ENCODE measurements around the gene NDUFV3.
"Not testable (repeated sequence)": the region's sequence is repeated elsewhere in the genome, so short reads cannot be mapped to it uniquely, and the experiment has no call there.

Gene NDUFV3

DNA sequence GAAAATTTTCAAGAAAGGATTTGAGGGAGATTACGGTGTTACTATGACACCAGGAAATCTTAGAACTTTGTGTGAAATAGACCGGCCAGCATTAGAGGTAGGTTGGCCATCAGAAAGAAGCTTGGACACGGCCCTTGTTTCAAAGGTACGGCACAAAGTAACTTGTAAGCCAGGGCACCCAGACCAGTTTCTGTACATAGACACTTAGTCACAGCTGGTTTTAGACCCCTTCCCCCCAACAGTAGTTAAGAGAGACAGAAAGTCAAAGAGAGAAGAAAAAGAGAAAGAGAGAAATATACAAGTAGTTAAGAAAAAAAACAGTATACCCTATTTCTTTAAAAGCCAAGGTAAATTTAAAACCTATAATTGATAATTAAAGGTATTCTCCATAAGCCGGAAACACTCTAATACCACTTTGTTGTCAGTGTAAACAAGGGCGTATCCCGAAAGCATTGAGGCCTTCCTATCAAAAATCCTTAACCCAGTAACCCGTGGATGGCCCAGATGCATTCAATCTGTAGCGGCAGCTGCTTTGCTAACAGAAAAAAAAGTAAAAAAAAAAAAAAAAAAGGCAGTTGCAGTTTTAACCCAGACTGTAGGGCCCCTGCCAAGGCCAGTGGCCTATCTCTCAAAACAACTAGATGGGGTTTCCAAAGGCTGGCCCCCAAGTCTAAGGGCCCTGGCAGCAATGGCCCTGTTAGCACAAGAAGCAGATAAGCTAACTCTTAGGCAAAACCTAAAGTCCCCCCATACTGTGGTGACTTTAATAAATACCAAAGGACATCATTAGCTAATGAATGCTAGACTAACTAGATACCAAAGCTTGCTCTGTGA is 40.2 kb downstream of the NDUFV3 start:
- FAIRE-seq; DNase-seq (ENCODE audit: low spot score): not testable (repeated sequence)

DNA sequence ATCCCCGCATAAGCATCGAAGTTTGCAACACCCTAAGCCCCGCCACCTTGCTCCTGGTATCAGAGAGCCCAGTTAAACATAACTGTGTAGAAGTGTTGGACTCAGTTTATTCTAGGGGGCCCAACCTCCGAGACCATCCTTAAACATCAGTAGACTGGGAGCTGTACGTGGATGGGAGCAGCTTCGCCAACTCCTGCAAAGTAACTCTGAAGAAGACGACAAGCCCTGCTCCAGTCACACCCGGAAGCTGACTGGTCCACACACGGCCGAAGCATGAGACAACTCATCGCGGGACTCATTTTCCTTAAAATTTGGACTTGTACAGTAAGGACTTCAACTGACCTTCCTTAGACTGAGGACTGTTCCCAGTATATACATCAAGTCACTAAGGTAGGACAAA is 40.9 kb downstream of the NDUFV3 start:
- not testable (repeated sequence) for FAIRE-seq; DNase-seq (ENCODE audit: low spot score)

DNA sequence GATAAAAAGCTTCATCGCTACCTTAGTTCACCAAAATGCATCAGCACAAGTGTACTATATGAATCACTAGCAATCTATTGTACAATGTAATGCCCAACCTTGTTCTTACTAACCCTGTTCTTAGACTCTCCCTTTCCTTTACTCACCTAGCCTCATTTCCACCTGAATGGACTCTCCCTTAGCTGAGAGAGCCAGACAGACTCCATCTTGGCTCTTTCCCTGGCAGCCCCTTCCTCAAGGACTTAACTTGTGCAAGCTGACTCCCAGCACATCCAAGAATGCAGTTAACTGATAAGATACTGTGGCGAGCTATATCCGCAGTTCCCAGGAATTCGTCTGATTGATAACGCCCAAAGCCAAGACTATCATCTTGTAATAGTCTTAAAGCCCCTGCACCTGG is 43.3 kb downstream of the NDUFV3 start:
- not testable (repeated sequence) for DNase-seq (ENCODE audit: low spot score); FAIRE-seq

DNA sequence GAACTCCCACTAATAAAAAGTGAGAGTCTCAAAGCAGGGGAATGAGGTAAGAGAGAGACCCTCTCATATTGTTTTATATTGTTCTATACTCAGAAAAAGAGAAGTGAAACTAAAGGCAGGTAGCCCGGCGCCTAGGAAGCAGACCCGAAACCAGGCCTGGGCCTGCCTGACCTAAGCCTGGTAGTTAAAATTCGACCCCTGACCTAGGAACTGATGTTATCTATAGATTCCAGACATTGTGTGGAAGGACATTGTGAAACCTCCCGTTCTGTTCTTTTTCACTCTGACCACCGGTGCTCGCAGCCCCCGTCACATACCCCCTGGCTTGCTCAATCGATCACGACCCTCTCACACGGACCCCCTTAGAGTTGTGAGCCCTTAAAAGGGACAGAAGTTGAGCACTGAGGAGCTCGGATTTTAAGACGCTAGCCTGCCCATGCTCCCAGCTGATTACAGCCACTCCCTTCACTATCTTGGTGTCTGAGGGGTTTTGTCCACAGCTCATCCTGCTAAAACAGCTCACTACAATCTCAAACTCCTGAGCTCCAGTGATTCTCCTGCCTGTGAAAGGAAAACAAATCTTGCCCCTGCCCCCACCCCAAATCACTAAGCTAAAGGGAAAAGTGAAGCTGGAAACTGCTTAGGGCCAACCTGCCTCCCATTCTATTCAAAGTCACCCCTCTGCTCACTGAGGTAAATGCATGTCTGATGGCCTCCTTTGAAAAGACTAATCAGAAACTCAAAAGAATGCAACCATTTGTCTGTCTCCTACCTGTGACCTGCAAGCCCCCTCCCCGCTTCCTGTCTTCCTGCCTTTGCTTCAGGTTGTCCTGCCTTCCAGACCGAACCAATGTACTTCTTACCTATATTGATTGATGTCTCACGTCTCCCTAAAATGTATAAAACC is 44.2 kb downstream of the NDUFV3 start:
- not testable (repeated sequence) for DNase-seq (ENCODE audit: low spot score); FAIRE-seq

DNA sequence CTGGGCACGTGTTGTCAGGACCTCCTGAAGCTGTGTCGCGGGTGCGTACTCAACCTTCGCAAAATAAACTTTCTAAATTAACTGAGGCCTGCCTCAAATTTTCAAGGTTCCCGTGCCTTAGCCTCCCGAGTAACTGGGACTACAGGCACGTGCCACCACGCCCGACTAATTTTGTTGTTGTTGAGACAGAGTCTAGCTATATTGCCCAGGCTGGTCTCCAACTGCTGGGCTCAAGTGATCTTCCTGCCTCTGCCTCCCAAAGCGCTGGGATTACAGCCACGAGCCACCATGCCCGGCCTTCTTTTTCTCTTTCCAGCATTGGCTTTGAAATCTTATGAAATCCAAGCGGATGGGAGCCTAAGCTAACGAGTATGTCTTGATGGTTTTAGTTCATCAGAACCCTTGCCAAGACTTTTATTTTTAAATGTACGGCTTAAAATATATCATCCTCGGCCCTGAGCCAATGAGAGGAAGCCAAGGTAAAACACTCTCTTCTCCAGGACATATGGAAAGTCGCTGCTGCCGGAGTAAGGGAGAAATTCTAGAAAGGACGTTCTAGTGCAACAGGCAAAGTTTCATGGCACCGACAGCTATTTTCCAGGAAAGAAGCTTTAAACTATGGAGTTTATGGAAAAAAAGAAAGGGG is 45.0 kb downstream of the NDUFV3 start:
- FAIRE-seq (no peak), DNase-seq (ENCODE audit: low spot score) (no peak)

DNA sequence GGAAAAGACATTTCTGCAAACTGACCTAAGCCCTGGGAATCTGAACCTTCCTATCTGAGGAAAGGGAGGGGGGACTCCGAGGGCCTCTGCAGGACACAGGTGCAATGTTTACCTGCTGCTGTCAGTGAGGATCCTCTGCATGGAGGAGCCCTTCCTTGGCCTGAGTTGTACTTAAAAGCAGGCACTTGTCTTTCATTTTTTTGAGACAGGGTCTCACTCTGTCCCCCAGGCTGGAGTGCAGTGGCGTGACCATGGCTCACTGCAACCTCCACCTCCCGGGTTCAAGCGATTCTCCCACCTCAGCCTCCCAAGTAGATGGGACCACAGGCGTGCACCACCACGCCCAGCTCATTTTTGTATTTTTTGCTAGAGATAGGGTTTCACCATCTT is 45.5 kb downstream of the NDUFV3 start:
- FAIRE-seq; DNase-seq (ENCODE audit: low spot score): not testable (repeated sequence)

DNA sequence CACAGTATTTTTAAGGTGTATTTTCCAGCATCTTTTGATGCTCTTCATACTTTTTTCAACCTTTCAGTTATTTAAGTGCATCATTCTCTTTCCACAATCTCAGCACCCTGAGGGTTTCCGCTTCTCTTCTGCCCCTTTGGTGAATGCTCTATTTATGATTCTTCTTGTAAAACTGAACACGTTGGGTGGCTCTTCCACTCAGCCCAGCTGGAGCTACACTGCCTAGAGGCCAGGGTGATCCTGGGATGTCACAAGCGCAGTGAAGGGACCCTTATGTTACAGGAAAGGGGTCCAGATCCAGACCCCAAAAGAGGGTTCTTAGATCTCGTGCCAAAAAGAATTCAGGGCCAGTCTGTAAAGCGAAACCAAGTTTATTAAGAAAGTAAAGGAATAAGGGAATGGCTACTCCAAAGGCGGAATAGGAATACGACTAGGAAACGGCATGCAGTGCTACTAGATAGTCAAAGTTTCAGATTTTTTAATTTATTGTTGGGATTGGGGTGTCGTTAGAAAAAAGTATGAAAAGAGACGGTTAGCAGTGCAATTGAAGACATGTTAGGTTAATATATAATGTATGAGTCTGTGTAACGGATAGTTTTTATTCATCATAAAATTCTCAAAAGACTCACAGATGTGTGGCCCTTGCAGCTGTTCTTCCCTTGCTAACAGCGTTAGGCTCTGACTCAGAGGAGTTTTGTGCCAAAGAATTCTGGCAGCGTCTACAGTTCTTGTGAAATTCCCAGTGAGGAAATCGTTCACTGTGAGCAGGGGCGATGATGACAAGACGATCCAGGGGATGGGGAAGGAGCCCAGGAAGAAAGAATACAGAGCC is 46.7 kb downstream of the NDUFV3 start:
- DNase-seq (ENCODE audit: low spot score) (peak; percentile 82), FAIRE-seq (no peak)

DNA sequence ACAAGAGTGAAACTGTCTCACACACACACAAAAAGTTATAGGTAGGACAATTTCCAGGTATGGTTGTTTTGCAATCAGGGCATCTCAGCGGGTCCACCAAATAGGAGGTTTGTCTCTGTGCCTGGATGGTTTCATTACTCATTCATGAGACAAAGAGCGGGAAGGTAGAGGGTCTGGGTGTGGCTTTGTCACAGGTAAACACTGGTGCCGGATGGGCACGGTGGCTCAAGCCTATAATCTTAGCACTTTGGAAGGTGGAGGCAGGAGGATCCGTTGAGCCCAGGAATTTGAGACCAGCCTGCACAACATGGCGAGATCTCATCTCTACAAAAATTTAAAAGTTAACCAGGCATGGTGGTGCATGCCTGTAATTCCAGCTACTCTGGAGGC is 48.6 kb downstream of the NDUFV3 start:
- FAIRE-seq (no peak), DNase-seq (ENCODE audit: low spot score) (no peak)

DNA sequence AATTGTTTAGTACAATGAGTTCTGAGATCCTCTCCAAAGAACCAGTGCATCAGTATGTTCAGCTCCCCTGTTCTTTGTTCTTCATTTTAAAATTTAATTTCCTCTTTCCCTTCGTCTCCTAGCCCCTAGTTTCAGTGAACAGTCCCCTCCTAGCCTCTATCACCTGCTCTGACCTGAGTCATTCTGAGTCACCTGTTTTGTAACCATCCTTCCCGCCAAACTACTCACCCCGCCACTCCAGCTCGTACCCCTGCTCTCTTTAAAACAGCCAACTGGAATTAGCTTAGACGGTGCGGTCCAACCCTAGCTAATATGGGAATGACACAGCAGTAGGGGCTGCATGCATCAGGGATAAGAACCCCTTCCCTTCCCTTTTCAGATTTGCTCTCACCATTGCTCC is 49.1 kb downstream of the NDUFV3 start:
- FAIRE-seq (no peak), DNase-seq (ENCODE audit: low spot score) (no peak)

DNA sequence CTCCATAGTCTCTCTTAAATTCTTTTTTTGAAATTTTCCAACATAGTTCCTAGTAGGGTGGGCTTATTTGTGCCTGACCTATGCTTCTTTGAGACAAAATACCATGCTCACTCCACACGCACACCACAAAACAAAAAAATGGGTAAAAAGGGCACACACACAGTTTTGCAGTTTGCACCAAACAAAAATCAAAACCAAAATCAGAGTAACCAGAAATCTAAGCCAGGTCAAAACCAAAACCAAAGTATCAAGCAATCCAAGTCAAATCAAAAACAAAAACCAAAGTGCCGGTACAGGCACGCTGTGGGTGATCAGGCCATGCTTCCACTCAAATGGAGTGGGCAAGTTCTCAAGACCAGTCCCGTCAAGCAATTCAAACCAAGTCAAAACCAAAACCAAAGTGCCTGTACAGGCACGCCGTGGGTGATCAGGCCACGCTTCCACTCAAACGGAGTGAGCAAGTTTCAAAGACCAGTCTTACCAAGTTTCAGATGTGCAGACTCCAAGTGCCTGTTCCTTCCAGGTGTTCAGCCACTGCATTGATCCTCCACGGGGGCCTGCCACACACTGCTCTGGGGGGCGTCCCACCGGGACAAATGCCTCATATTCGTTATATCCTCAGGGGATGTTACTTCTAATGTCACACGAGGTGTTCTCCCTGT is 56.1 kb downstream of the NDUFV3 start:
- not testable (repeated sequence) for FAIRE-seq

DNA sequence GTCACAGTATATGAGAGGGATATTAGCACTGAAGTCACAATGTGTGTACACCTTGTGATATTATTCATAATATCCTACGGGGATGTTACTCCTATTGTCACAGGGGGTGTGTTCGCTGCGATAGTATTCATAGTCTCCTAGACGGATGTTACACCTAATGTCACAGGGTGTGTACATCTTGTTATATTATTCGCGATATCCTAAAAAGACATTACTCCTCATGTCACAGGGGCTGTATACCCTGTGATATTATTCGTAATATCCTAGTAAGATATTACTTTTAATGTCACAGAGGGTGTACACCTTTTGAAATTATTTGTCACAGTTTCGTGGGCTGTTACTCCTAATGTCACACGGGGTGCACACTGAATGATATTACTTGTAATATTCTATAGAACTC is 58.1 kb downstream of the NDUFV3 start:
- not testable (repeated sequence) for DNase-seq (ENCODE audit: low spot score); FAIRE-seq

More for the DNA sequence above, 56.1 kb downstream of the NDUFV3 start:
- not testable (repeated sequence) for DNase-seq (ENCODE audit: low spot score)

DNA sequence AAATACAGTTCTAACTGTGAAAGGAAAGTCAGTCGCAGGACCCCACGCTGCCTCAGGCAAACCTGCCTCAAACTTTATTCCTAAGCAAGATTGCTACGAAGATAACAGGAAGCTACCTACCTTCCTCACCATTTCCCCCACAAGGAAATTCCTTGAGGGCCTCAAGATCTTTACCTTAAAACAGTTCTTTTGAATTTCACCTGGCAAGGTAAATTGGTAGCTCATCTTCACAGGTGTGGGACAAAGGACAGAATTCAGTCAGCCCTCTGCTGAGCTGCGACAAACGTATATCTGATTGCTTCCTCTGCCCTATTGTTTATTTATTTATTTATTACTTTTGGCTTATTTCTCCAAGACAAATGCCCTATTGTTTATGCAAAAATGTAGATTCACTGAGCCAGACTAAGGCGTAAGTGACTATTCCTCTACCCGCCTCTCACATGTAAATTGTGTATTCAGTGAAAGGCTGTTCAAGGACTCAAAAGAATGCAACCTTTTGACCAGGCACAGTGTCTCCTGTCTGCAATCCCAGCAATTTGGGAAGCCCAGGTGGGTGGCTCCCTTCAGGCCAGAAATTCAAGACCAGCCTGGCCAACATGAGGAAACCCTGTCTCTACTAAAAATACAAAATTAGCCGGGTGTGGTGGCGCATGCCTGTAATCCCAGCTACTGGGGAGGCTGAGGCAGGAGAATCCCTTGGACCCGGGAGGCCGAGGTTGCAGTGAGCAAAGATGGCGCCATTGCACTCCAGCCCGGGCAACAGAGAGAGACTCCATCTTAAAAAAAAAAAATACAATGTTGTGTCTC is 63.9 kb downstream of the NDUFV3 start:
- DNase-seq (ENCODE audit: low spot score): no peak
- FAIRE-seq: no peak

DNA sequence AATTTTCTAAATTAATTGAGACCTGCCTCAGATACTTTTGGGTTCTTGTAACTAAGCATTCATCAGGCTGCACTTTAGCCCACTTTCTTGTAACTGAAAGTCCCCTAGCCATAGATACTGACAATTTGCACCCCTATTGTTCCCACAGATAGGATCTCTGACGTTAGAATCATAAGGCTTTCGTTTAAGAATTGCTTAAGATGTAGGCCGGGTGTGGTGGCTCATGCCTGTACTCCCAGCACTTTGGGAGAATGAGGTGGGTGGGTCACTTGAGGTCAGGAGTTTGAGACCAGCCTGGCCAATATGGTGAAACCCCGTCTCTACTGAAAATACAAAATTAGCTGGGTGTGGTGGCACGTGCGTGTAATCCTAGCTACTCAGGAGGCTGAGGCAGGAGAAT is 65.0 kb downstream of the NDUFV3 start:
- FAIRE-seq; DNase-seq (ENCODE audit: low spot score): not testable (repeated sequence)

DNA sequence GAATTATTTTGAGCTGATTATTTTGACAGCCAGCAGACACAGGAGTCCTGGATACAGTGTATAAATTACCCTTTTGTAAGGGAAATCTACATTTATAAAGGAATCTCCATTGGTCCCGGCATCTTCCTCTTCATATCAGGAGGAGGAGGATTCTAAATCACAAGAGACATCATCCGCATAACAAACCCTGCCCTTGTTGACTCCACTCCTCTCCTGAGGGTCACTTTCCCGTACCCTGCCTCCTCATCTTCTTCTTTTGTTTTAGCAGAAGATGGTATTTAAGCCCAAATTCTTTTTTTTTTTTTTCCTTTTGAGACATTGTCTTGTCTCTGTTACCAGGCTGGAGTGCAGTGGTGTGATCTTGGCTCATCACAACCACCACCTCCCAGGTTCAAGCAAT is 66.6 kb downstream of the NDUFV3 start:
- FAIRE-seq (no peak), DNase-seq (ENCODE audit: low spot score) (no peak)

DNA sequence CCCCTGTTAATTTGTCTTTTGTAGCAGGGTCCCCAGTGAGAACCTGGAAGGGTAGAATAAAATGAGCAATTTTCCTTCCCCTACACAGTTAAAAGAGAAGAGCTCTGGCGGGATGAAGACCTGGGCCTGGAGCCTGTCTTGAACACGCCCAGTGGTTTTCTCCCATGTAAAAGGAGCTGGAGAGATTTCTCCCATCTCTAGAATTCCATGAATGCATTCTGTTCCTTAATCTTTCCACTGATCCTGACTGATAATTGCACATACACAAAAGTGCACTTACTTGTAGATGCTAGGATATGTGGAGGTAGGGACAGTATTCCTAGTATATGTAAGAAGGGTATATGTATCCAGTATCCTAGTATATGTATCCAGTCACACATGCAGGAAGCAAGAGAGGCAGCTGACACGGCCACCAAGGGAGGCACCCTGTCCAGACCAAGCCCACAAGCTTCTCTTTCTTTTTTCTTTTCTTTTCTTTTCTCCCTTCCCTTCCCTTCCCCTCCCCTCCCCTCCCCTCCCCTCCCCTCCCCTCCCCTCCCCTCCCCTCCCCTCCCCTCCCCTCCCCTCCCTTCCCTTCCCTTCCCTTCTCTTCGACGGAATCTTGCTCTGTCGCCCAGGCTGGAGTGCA is 69.4 kb downstream of the NDUFV3 start:
- FAIRE-seq: no peak
- no peak for DNase-seq (ENCODE audit: low spot score)
